ENCODE measurements around the gene SMG1. TPM values are rescaled to one million over a fixed set of nuclear protein-coding genes. Genes with fewer than 3 reads are reported as not detected.
"Not testable (repeated sequence)": the region's sequence is repeated elsewhere in the genome, so short reads cannot be mapped to it uniquely, and the experiment has no call there.

Gene SMG1
- total RNA-seq, 2 experiments from 2014 or later = 120 to 127 TPM

DNA sequence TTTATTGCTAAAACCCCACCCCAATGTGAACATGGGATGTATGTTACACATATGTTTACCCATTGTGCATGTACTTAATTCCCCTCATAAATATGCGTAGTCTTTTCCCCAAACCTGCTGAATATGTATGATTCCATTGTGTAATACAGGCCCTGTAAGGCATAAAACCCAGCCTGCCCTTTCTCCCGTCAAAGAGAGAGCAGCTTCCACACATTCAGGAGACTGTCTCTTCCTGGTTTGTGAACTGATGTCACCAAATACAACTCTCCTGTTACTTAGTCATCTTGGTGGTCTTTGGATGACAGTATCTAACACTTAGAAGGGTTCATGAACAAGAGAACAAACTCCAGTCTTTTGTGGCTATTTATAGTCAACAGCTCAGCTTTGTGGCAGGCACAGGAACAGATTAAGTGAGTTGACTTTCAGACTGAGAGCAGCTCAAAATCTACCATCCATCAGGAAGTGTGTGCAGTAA lies 32.9 kb upstream of the SMG1 start:
- Mint-ChIP-seq H3K27ac (no peak overlapping the region), H3K4me3 (no peak overlapping the region), H3K9me3 (no peaks in the 10 kb centered on the region), H3K36me3 (ENCODE audit: low read depth) (no peaks in the 10 kb centered on the region), H3K4me1 (ENCODE audit: low read depth) (no peaks in the 10 kb centered on the region), H3K27me3 (peaks cover 8% of the 10 kb centered on the region)
- Histone ChIP-seq H3K27ac (ENCODE audit: low read depth in 1 of 2, low read length in 2 of 2) (no peak overlapping the region), H3K27me3 (ENCODE audit: control insufficient read depth in 1 of 2, insufficient read depth in 2 of 2, low read length in 2 of 2) (no peaks in the 10 kb centered on the region), H3K4me3 (ENCODE audit: low read length) (no peak overlapping the region), H3K4me1 (ENCODE audit: insufficient read depth, low read length) (peaks cover 8% of the 10 kb centered on the region), H3K9me3 (ENCODE audit: control insufficient read depth in 1 of 2, insufficient read depth in 1 of 2, low read length in 2 of 2) (no peaks in the 10 kb centered on the region), H3K36me3 (ENCODE audit: insufficient read depth, low read length) (no peaks in the 10 kb centered on the region)
- DNase-seq (no peak), ATAC-seq (ENCODE audit: poor library complexity) (no peak)
- intact Hi-C loops (cut with DNase I, micrococcal nuclease) = no loop called here
- CTCF ChIA-PET = no interaction called here
- POLR2A ChIA-PET = interaction anchor here (0.6 to 0.7 kb wide), 2 partner anchors 158 to 803 kb away, joined by 3 to 5 read pairs; partner anchors contain the start of gene ARL6IP1
- TF ChIP-seq, protein P1, sequence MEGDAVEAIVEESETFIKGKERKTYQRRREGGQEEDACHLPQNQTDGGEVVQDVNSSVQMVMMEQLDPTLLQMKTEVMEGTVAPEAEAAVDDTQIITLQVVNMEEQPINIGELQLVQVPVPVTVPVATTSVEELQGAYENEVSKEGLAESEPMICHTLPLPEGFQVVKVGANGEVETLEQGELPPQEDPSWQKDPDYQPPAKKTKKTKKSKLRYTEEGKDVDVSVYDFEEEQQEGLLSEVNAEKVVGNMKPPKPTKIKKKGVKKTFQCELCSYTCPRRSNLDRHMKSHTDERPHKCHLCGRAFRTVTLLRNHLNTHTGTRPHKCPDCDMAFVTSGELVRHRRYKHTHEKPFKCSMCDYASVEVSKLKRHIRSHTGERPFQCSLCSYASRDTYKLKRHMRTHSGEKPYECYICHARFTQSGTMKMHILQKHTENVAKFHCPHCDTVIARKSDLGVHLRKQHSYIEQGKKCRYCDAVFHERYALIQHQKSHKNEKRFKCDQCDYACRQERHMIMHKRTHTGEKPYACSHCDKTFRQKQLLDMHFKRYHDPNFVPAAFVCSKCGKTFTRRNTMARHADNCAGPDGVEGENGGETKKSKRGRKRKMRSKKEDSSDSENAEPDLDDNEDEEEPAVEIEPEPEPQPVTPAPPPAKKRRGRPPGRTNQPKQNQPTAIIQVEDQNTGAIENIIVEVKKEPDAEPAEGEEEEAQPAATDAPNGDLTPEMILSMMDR (IDR thresholded peaks at IDR 0.05) = no peak

DNA sequence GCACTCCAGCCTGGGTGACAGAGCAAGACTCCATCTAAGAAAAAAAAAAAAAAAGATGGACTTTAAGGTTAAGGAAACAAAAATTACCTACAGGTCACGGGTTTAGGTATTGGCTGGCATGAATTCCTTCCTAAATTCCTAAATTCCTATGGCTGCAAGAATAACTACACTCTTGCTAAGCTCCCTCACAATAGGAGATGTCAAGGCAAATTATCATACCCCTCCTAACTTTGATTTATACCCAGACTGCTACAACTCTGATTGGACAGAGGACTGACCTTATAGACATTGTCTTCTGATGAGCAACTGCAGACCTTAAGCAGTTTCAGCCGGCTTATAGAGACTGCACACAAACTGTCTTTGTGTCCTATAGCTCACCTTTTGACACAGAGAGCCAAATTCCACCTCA lies 32.4 kb upstream of the SMG1 start:
- TF ChIP-seq, protein P1 (IDR thresholded peaks at IDR 0.05) = no peak
- intact Hi-C loops (cut with DNase I, micrococcal nuclease) = no loop called here
- POLR2A ChIA-PET = interaction anchor here (0.6 to 0.7 kb wide), 2 partner anchors 157 to 803 kb away, joined by 3 to 5 read pairs; partner anchors contain the start of gene ARL6IP1
- no peak overlapping the region for H3K27ac ChIP-seq (ENCODE audit: low read depth in 1 of 2, low read length in 2 of 2)
- H3K4me1 ChIP-seq (ENCODE audit: insufficient read depth, low read length) = peaks cover 8% of the 10 kb centered on the region
- DNase-seq (no peak), ATAC-seq (ENCODE audit: poor library complexity) (no peak)
- Mint-ChIP-seq H3K4me3 (no peak overlapping the region), H3K27me3 (peaks cover 8% of the 10 kb centered on the region), H3K9me3 (no peaks in the 10 kb centered on the region), H3K27ac (no peak overlapping the region), H3K36me3 (ENCODE audit: low read depth) (no peaks in the 10 kb centered on the region), H3K4me1 (ENCODE audit: low read depth) (no peaks in the 10 kb centered on the region)
- no peaks in the 10 kb centered on the region for H3K27me3 ChIP-seq (ENCODE audit: control insufficient read depth in 1 of 2, insufficient read depth in 2 of 2, low read length in 2 of 2)
- no peaks in the 10 kb centered on the region for H3K9me3 ChIP-seq (ENCODE audit: control insufficient read depth in 1 of 2, insufficient read depth in 1 of 2, low read length in 2 of 2)
- CTCF ChIA-PET = no interaction called here
- H3K4me3 ChIP-seq (ENCODE audit: low read length) = no peak overlapping the region
- no peaks in the 10 kb centered on the region for H3K36me3 ChIP-seq (ENCODE audit: insufficient read depth, low read length)

- Mint-ChIP-seq H3K27ac (peak overlapping the region; percentile 53), H3K4me3 (peak overlapping the region; percentile 79)
- DNase-seq; H3K4me1 ChIP-seq (ENCODE audit: insufficient read depth, low read length); ATAC-seq (ENCODE audit: poor library complexity); H3K36me3 Mint-ChIP-seq (ENCODE audit: low read depth); H3K27me3 Mint-ChIP-seq; H3K27ac ChIP-seq (ENCODE audit: low read depth in 1 of 2, low read length in 2 of 2); H3K4me1 Mint-ChIP-seq (ENCODE audit: low read depth); H3K36me3 ChIP-seq (ENCODE audit: insufficient read depth, low read length); intact Hi-C loops (cut with DNase I, micrococcal nuclease); H3K9me3 ChIP-seq (ENCODE audit: control insufficient read depth in 1 of 2, insufficient read depth in 1 of 2, low read length in 2 of 2); H3K9me3 Mint-ChIP-seq; CTCF ChIA-PET; H3K27me3 ChIP-seq (ENCODE audit: control insufficient read depth in 1 of 2, insufficient read depth in 2 of 2, low read length in 2 of 2); POLR2A ChIA-PET: not testable (repeated sequence)
- peak overlapping the region; percentile 12 for H3K4me3 ChIP-seq (ENCODE audit: low read length)
Observed at GRCh38 chr16:18956658-18957241, 30.5 kb upstream of the SMG1 start.

DNA sequence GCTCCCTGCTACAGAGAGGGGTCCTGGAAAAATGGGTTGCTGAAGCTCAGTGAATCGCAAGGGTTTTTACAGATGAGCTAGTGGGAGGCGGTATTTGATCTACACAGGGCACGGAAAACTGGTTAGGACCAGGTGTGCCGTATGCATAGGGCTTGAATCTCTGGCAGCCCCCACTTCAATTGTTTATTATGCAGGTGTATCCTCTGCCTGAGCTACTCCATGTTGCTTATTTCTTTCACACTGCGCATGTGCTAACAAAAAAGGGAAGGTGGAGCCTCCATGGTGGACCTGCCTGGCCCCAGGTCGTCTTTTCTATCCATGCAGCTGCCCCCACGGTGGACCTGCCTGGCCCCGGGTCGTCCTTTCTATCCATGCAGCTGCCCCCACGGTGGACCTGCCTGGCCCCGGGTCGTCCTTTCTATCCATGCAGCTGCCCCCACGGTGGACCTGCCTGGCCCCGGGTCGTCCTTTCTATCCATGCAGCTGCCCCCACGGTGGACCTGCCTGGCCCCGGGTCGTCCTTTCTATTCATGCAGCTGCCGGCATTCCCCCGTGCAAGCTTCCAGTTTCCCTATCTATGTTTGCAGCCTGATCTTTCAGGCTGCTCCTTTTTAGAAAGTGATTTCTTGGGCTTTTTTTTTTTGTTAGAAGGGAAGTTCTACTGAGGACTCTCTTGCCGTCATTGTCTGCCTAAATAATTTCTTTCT lies 29.8 kb upstream of the SMG1 start:
- CTCF ChIA-PET; H3K27me3 ChIP-seq (ENCODE audit: control insufficient read depth in 1 of 2, insufficient read depth in 2 of 2, low read length in 2 of 2): not testable (repeated sequence)
- DNase-seq = peak in 8 of 14 experiments; percentile 6 to 68 (median 24)

More for the DNA sequence above, 29.8 kb upstream of the SMG1 start:
- peaks cover 10% of the 10 kb centered on the region for H3K4me1 ChIP-seq (ENCODE audit: insufficient read depth, low read length)
- H3K36me3 Mint-ChIP-seq (ENCODE audit: low read depth); H3K9me3 ChIP-seq (ENCODE audit: control insufficient read depth in 1 of 2, insufficient read depth in 1 of 2, low read length in 2 of 2); H3K4me1 Mint-ChIP-seq (ENCODE audit: low read depth); H3K27me3 Mint-ChIP-seq; H3K36me3 ChIP-seq (ENCODE audit: insufficient read depth, low read length); H3K9me3 Mint-ChIP-seq; H3K27ac ChIP-seq (ENCODE audit: low read depth in 1 of 2, low read length in 2 of 2); intact Hi-C loops (cut with DNase I, micrococcal nuclease); POLR2A ChIA-PET: not testable (repeated sequence)
- H3K4me3 Mint-ChIP-seq = peak overlapping the region; percentile 79
- peak; percentile 64 for ATAC-seq (ENCODE audit: poor library complexity)
- peak overlapping the region; percentile 53 for H3K27ac Mint-ChIP-seq
- H3K4me3 ChIP-seq (ENCODE audit: low read length) = peak overlapping the region; percentile 12
